Measurements from ENCODE around the gene ENPEP.
"Not testable (repeated sequence)": the region's sequence is repeated elsewhere in the genome, so short reads cannot be mapped to it uniquely, and the experiment has no call there.

ENPEP gene

GRCh38 chr4:110526589-110526988 is 50.6 kb downstream of the ENPEP start:
- DNase-seq: no peak

- no peak for DNase-seq
Observed at GRCh38 chr4:110527156-110527555, 51.2 kb downstream of the ENPEP start.

- DNase-seq: no peak
Observed at GRCh38 chr4:110532901-110533589, 57.1 kb downstream of the ENPEP start.

GRCh38 chr4:110533590-110533910 is 57.6 kb downstream of the ENPEP start:
- no peak for DNase-seq

- DNase-seq: no peak
Observed at GRCh38 chr4:110533940-110534339, 58.0 kb downstream of the ENPEP start.

GRCh38 chr4:110540581-110540980 is 64.6 kb downstream of the ENPEP start:
- DNase-seq: no peak

- no peak for DNase-seq
Observed at GRCh38 chr4:110540982-110541451, 65.1 kb downstream of the ENPEP start.

- no peak for DNase-seq
Observed at GRCh38 chr4:110543577-110543976, 67.6 kb downstream of the ENPEP start.

GRCh38 chr4:110544594-110544993 is 68.6 kb downstream of the ENPEP start:
- DNase-seq: no peak

GRCh38 chr4:110550260-110550659 is 74.3 kb downstream of the ENPEP start:
- DNase-seq: no peak

GRCh38 chr4:110553197-110553596 is 77.2 kb downstream of the ENPEP start:
- no peak for DNase-seq

GRCh38 chr4:110567214-110567613 is 91.3 kb downstream of the ENPEP start:
- no peak for DNase-seq

GRCh38 chr4:110576696-110577095 is 100.7 kb downstream of the ENPEP start:
- DNase-seq: not testable (repeated sequence)

GRCh38 chr4:110586131-110586850 is 110.3 kb downstream of the ENPEP start:
- no peak for DNase-seq

GRCh38 chr4:110587666-110588285 is 111.8 kb downstream of the ENPEP start:
- no peak for DNase-seq

- no peak for DNase-seq
Observed at GRCh38 chr4:110589297-110589696, 113.3 kb downstream of the ENPEP start.

- no peak for DNase-seq
Observed at GRCh38 chr4:110595583-110595982, 119.6 kb downstream of the ENPEP start.

- DNase-seq: no peak
Observed at GRCh38 chr4:110596431-110596830, 120.5 kb downstream of the ENPEP start.

GRCh38 chr4:110597582-110597981 is 121.6 kb downstream of the ENPEP start:
- no peak for DNase-seq

GRCh38 chr4:110602061-110602460 is 126.1 kb downstream of the ENPEP start:
- no peak for DNase-seq

GRCh38 chr4:110605077-110605476 is 129.1 kb downstream of the ENPEP start:
- no peak for DNase-seq

- no peak for DNase-seq
Observed at GRCh38 chr4:110609044-110609750, 133.2 kb downstream of the ENPEP start.

GRCh38 chr4:110610620-110610939 is 134.6 kb downstream of the ENPEP start:
- DNase-seq: no peak

Data from activated CD8-positive, alpha-beta memory T cell treated with anti-CD3 and anti-CD28 coated beads, Interleukin-2, amount 50 U/mL, for 48 hours (primary cell).